Cerebellar cortex (tissue), 1 donor: Measurements from ENCODE around the gene A4GALT.

ENCODE experiments used
- DNase-seq: peaks from one replicate; pipeline ENCODE4 v3.0.0-alpha.2; 2015; ENCODE audit warnings: low spot score

Gene A4GALT

DNA sequence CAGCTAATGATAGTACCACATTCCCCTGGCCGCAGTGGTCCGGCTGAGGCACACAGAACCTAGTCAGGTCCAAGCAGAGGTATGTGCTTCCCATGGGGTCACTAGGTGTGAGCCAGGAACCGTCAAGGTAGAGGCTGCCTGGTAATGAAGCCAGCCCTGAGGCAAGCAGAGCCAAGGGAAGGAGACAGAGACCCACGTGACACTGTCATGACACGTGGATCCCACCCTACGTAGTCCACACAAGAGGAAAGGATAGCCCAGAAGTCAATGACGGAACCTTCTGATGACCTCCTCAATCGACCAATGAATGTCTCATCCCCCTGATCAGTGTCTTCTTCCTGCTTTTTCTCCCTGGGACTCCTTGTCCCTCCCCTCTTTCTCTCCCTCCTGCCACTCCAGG, 19.0 kb downstream of the A4GALT start:
- no peak for DNase-seq

GRCh38 chr22:42700901-42701300, 19.8 kb downstream of the A4GALT start:
- DNase-seq: no peak

- no peak for DNase-seq
Measured at GRCh38 chr22:42700355-42700754, 20.3 kb downstream of the A4GALT start.

- no peak for DNase-seq
Measured at GRCh38 chr22:42699976-42700352, 20.7 kb downstream of the A4GALT start.

- no peak for DNase-seq
Measured at GRCh38 chr22:42699281-42699975, 21.2 kb downstream of the A4GALT start.

DNA sequence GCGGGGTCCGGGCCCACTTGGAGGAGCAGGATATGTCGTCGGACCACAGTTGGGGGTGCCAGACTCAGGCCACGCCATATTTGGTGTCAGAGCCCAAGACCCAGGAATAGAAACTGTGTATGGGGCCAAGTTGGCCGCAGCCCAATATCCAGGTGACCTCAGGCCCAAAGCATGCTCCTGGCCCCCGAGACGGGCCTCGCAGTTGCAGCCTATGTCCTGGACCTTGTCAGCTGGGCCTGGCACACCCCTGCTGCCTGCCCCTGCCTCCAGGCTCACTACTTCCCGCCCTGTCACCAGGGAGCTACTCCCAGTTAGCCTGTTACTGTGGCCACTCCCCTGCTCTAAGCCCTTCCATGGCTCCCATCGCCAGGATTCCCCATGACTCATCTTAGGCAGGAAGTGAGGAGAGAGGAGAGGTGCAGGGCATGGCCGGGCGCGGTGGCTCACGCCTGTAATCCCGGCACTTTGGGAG, 23.1 kb downstream of the A4GALT start:
- DNase-seq: no peak

DNA sequence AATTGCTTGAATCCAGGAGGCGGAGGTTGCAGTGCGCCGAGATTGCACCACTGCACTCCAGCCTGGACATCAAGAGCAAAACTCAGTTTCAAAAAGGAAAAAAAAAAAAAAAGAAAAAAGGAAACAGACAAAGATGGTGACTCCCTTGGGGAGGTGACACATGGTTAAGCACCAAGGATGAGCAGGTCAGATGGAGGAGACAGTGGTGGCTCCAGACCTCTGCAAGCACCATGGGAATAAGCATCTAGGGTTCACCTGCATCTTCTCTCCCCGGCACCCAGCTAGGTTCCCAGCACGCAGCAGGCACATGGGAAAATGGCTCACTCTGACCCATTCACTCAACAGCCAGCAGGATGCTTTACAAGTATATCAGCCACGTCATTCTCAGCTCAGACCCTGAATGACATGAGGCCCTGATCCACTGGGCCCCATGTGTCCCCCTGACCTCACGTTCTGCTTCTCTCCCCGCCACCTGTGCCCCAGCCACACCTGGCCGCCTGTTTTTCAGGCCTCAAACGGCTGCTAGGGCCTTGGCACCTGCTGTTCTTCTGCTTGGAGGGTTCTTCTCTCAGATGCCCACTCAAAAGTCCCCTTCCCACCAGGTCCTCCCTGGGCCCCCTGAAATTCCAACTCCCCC, 24.2 kb downstream of the A4GALT start:
- DNase-seq: no peak

DNA sequence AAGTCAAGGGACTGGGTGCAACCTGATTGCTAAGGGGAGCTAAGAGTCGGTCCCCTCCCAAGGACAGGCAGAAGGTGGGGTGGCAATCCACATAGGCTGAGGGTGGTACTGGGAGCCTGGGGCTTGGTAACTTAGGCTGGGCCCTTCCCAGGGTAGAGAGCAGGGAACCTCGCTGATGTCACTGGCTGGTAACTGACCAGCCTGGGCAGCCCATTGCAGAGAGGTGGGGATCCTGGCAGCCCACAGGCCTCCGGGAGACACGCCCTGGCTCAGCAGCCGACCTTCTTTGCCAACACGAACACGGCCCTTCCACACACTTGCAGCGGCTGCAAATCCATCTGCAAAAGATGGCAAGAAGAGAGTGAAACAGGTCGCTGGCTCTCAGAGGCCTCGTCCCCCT, 25.4 kb downstream of the A4GALT start:
- DNase-seq: no peak

DNA sequence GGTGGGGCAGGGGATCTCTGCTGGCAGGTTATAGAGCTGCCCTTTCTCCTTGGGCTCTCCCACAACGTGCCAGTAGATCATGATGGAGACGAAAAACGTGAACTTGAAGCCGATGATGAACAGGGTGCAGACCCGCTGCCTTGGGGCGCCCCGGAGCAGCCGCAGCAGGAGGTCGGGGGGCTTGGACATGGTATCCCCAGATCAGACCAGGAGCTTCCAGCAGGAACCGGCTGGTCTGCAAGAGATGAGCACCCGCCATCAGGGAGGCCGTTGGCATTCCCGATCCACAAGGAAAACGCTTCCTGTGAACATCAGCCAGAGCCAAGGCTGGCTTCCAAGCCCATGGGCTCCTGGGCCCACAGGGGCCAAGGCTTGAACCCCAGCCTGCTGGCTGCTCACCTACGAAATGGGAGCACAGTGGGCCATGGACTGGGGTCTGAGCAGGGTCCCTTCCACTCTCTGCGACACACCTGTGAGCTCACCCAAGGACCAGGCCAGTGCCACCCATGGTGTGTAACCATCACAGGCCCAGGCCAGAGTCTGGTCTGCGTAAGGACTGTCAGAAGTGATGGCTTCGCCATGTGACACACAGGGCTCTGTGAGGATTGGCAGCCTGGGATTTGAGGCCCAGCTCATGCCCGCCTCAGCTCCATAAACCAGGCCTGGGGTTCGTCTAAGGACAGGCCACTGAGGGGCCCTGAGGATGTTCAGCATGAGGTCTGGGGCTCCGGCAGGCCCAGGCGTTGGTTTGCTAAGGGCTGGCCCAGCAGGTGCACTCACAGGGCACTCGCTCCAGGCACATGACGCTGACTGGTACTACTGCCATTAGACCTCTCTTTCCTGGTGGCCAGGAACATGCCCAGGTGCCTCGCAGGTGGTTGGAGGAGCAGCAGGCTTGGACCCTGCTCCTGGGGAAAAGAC, 26.6 kb downstream of the A4GALT start:
- DNase-seq: no peak

- DNase-seq: no peak
Measured at GRCh38 chr22:42693055-42693762, 27.5 kb downstream of the A4GALT start.

GRCh38 chr22:42692239-42693054, 28.2 kb downstream of the A4GALT start:
- DNase-seq: no peak

GRCh38 chr22:42691440-42691839, 29.2 kb downstream of the A4GALT start:
- no peak for DNase-seq

DNA sequence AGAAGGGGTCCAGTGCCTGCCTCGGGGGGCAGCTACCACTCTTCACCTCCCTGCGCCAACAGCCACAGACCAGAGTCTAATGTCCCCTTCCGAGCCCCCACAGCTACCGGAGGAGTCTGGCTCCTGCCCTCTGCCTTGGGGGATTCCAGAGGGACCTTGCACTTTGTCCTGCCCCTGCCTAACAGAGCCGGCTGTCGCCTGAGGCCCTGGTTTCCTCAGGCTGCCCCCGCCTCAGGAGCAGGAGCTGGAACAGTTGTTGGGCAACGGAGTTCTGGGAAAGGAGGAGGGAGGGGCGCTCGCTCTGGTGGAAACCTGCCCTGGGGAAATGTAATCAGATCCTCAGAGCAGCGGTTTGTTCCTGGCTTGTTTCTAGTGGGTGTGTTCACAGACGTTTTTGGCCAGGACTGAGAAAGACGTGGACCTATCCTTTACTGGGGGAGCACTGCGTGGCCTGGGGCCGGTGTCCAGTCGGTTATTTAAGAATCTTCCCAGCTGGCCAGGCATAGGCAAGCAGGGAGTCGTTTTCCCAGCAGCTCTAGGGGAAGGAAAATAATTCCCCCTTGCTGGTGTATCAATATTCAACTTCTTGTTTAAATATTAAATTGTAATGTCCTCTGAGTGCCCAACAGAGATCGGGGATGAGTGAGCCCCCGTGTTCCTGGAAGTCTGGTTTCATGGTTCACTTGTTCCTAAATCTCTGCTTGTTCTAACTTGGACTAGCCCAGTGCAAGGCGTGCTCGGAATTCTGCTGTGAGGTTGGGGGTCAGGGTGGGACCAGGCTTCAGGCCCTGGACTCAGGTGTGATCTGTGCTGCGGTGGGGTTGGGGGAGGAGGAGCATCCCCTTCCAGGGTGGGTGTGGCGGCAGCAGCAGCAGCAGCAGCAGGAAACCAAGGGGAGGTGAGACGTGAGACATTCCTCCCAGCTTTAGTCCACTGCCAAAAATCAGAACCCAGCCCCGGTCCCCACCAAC, 32.1 kb downstream of the A4GALT start:
- no peak for DNase-seq

DNA sequence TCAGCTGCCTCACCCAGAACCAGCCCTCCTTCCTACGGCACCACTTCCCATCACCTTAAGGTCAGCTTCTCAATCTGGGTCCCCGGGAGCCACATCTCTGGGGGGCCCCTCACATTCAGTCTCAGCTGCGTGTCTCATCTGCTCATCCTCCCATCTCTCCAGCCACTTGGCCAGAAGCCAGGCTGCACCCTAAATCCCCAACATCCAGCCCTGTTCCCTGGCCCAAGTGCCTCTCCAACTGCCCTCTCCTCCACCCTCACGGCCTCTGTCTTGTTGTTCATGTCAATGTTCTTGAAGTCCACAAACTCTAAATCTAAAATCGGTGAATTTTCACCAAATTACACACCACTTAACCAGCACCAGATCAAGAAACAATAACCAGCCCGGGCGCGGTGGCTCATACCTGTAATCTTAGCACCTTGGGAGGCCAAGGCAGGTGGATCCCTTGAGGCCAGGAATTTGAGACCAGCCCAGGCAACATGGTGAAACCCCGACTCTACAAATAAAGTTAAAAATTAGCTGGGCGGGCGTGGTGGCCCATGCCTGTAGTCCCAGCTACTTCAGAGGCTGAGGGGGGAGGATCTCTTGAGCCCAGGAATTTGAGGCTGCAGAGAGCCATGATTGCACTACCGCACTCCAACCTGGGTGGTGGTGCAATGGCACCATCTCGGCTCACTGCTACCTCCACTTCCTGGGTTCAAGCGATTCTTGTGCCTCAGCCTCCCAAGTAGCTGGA, 33.7 kb downstream of the A4GALT start:
- no peak for DNase-seq

GRCh38 chr22:42685941-42686653, 34.6 kb downstream of the A4GALT start:
- DNase-seq: no peak

DNA sequence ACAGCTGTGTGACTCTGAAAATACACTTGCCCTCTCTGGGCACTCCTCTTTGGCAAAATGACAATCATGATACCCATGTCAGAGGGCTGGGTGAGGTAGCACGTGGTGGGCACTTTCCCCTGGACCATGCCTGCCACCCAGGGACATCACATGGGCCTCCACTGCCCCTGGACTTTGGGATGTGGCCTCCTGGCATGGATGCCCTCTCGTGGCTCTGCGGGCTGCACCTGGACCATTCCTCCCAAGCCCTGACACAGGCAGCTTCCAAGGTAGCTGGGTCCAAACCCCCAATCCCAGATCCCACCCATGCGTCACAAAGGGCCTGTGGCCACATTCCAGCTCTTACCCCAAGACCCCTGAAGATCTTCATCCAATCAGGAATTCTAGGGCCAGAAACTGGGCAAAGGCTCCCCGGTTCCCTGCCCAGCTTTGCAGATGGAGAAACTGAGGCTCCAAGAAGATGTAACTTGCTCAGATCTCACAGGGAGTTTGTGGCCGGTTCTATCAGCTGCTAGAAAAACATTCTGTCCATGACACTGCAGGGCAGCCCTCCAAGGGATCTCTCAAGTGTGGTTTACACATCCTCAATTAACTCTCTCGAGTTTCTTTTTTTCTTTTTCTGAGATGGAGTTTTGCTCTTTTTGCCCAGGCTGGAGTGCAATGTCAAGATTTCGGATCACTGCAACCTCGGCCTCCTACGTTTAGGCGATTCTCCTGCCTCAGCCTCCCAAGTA, 36.0 kb downstream of the A4GALT start:
- no peak for DNase-seq

DNA sequence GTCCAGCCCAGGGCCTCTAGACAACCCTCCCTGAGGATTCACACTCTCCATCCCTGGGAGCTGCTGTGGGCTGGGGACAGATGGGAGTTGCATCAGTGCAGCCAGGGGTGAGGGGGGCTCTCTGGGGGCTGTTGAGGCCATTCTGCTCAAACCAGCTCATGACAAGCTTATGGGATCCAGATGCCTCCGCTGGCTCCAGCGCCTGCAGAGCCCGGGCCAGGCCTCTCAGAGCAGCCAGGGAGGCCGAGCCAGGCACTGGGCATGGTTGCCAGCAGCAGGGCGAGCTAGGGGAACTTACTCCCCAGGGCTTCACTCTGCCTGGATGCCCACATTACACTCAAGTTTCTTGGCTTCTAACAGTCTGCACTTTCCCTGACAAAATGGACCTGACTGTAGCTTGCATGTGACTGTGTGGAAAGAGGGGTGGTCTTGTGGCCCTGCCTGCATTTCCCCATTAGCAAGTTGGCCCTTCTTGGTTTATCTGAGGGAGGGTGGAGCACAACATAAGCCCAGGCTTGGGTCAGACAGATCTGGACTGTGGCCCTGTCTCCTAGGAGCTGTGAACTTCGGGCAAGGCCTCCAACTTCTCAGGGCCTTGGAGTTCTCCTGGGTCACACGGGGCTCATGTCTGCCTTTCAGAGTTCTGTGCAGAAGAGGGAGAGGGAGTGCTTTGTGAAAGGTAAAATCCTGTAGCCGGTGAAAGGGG, 36.9 kb downstream of the A4GALT start:
- DNase-seq: no peak
